GM12875 (cell line): ENCODE results near the gene SGMS1.
"Not testable (repeated sequence)": the region's sequence is repeated elsewhere in the genome, so short reads cannot be mapped to it uniquely, and the experiment has no call there.

Source experiments
- H3K4me3 ChIP-seq: one replicate; pipeline ENCODE4 v1.5.1; 2011; ENCODE audit warnings: low read depth, low read length, control low read depth
- CTCF ChIP-seq: IDR thresholded peaks from 2 replicates; pipeline ENCODE4 v1.5.1; 2011; ENCODE audit warnings: low read depth, mild to moderate bottlenecking, control low read depth, inconsistent platforms, low read length, moderate library complexity, borderline replicate concordance; ENCODE audit not compliant: insufficient read depth

Gene SGMS1

GRCh38 chr10:50361946-50362345 lies 261.8 kb downstream of the SGMS1 start:
- no peak overlapping the region for H3K4me3 ChIP-seq
- TF ChIP-seq CTCF = no peak

GRCh38 chr10:50360077-50360850 lies 263.5 kb downstream of the SGMS1 start:
- TF ChIP-seq CTCF = no peak
- H3K4me3 ChIP-seq = no peak overlapping the region

- no peak overlapping the region for H3K4me3 ChIP-seq
- TF ChIP-seq CTCF = no peak
These were observed 264.6 kb downstream of the SGMS1 start for GRCh38 chr10:50358925-50359687.

GRCh38 chr10:50358411-50358810 lies 265.3 kb downstream of the SGMS1 start:
- TF ChIP-seq CTCF = no peak
- H3K4me3 ChIP-seq = no peak overlapping the region

GRCh38 chr10:50356481-50356832 lies 267.3 kb downstream of the SGMS1 start:
- H3K4me3 ChIP-seq = not testable (repeated sequence)

- not testable (repeated sequence) for H3K4me3 ChIP-seq
These were observed 267.9 kb downstream of the SGMS1 start for GRCh38 chr10:50355693-50356480.

GRCh38 chr10:50351483-50352146 lies 272.1 kb downstream of the SGMS1 start:
- no peak overlapping the region for H3K4me3 ChIP-seq
- TF ChIP-seq CTCF = no peak
